Astrocyte (in vitro differentiated cells and primary cell): ENCODE results near the gene ADGRL1.
"Not testable (repeated sequence)": the region's sequence is repeated elsewhere in the genome, so short reads cannot be mapped to it uniquely, and the experiment has no call there.

Source experiments
- EZH2 ChIP-seq: IDR thresholded peaks from 2 replicates; pipeline ENCODE4 v1.6.1; 2012; ENCODE audit warnings: mild to moderate bottlenecking, low read length, inconsistent platforms; ENCODE audit not compliant: insufficient read depth
- TF ChIP-seq, protein P1 (sequence below): IDR thresholded peaks from 2 replicates; pipeline ENCODE4 v1.5.1; 2011; ENCODE audit warnings: low read depth, mild to moderate bottlenecking, inconsistent platforms, low read length, moderate library complexity; ENCODE audit not compliant: insufficient read depth

DNA sequence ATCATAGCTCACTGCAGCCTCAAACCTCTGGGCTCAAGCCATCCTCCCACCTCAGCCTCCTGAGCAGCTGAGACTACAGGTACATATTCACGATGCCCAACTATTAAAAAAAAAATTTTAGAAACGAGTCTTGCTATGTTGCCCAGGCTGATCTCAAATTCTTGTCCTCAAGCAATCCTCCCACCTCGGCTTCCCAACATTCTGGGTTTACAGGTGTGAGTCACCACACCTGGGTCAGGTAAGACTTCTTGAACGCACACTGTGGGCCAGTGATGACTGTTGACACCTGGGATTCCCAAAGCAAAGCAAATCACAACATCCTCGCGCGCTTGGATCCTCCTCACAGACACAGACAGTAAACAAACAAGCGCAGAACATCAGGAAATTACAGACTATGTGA lies 4.5 kb downstream of the ADGRL1 start:
- TF ChIP-seq, protein P1, sequence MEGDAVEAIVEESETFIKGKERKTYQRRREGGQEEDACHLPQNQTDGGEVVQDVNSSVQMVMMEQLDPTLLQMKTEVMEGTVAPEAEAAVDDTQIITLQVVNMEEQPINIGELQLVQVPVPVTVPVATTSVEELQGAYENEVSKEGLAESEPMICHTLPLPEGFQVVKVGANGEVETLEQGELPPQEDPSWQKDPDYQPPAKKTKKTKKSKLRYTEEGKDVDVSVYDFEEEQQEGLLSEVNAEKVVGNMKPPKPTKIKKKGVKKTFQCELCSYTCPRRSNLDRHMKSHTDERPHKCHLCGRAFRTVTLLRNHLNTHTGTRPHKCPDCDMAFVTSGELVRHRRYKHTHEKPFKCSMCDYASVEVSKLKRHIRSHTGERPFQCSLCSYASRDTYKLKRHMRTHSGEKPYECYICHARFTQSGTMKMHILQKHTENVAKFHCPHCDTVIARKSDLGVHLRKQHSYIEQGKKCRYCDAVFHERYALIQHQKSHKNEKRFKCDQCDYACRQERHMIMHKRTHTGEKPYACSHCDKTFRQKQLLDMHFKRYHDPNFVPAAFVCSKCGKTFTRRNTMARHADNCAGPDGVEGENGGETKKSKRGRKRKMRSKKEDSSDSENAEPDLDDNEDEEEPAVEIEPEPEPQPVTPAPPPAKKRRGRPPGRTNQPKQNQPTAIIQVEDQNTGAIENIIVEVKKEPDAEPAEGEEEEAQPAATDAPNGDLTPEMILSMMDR = not testable (repeated sequence)
- TF ChIP-seq EZH2 = not testable (repeated sequence)
